DOHH2 (cell line): ENCODE results near the gene SLC43A2.

ENCODE experiments used
- H3F3A ChIP-seq: fragments of 200-600 bp; sonication (generic), shearing (Covaris generic); 2 replicates; pipeline ENCODE4 v1.6.0; 2016; ENCODE audit warnings: antibody characterized with exemption, mild to moderate bottlenecking; ENCODE audit not compliant: control insufficient read depth, insufficient read depth
- H3K27ac ChIP-seq: fragments of 200-600 bp; sonication (generic); 2 replicates; pipeline ENCODE4 v1.5.1; 2014; ENCODE audit warnings: low read depth, mild to moderate bottlenecking, low read length, moderate library complexity
- H3K27me3 ChIP-seq: fragments of 200-600 bp; sonication (generic); 2 replicates; pipeline ENCODE4 v1.6.1; 2014; ENCODE audit warnings: mild to moderate bottlenecking, low read length, mixed read lengths; ENCODE audit not compliant: control insufficient read depth
- H3K36me3 ChIP-seq: fragments of 200-600 bp; sonication (generic); 2 replicates; pipeline ENCODE4 v1.6.1; 2014; ENCODE audit warnings: mild to moderate bottlenecking, low read length, moderate library complexity, mixed read lengths; ENCODE audit not compliant: control insufficient read depth
- H3K4me1 ChIP-seq: fragments of 200-600 bp; sonication (generic); 2 replicates; pipeline ENCODE4 v1.6.1; 2014; ENCODE audit warnings: mild to moderate bottlenecking, low read length, mixed read lengths; ENCODE audit not compliant: control insufficient read depth
- H3K4me2 ChIP-seq: fragments of 200-600 bp; sonication (generic); 2 replicates; pipeline ENCODE4 v1.6.0; 2014; ENCODE audit warnings: mild to moderate bottlenecking, low read length, moderate library complexity
- H3K4me3 ChIP-seq: fragments of 200-600 bp; sonication (generic); 2 replicates; pipeline ENCODE4 v1.5.1; 2014; ENCODE audit warnings: mild to moderate bottlenecking, low read length, mixed read lengths
- H3K79me2 ChIP-seq: fragments of 200-600 bp; sonication (generic); 2 replicates; pipeline ENCODE4 v1.6.1; 2014; ENCODE audit warnings: mild to moderate bottlenecking, low read length, mixed read lengths; ENCODE audit not compliant: control insufficient read depth
- H3K9me2 ChIP-seq: fragments of 200-600 bp; sonication (generic); replicated peaks from 2 replicates; pipeline ENCODE4 v1.6.1; 2014; ENCODE audit warnings: mild to moderate bottlenecking, low read length, mixed read lengths; ENCODE audit not compliant: control insufficient read depth
- H3K9me3 ChIP-seq: fragments of 200-600 bp; sonication (generic); 2 replicates; pipeline ENCODE4 v1.6.1; 2014; ENCODE audit warnings: antibody characterized with exemption, low read length, mixed read lengths; ENCODE audit not compliant: control insufficient read depth, insufficient read depth
- H4K20me1 ChIP-seq: fragments of 200-600 bp; sonication (generic); 2 replicates; pipeline ENCODE4 v1.6.0; 2014; ENCODE audit warnings: low read depth, mild to moderate bottlenecking, antibody characterized with exemption, low read length, moderate library complexity; ENCODE audit not compliant: control insufficient read depth, insufficient read depth
- CTCF ChIP-seq: fragments of 200-600 bp; sonication (generic); IDR thresholded peaks from one replicate; pipeline ENCODE4 v1.5.1; 2014; ENCODE audit warnings: antibody characterized with exemption, mild to moderate bottlenecking, low read depth, low read length; ENCODE audit not compliant: poor library complexity, severe bottlenecking
- EZH2phosphoT487 ChIP-seq: fragments of 200-600 bp; sonication (generic); IDR thresholded peaks from 2 replicates; pipeline ENCODE4 v1.6.1; 2017; ENCODE audit warnings: borderline replicate concordance, mild to moderate bottlenecking, antibody characterized with exemption, low read length, moderate library complexity, mixed read lengths

The SLC43A2 gene

GRCh38 chr17:1548032-1548431, 80.6 kb downstream of the SLC43A2 start:
- Histone ChIP-seq H3K79me2 (peaks cover 2% of the 10 kb centered on the region), H3K9me3 (no peaks in the 10 kb centered on the region), H4K20me1 (no peaks in the 10 kb centered on the region), H3K9me2 (no peaks in the 10 kb centered on the region), H3K4me1 (no peaks in the 10 kb centered on the region), H3K27me3 (no peaks in the 10 kb centered on the region), H3K4me2 (no peak overlapping the region), H3K4me3 (no peak overlapping the region), H3K36me3 (peaks cover 65% of the 10 kb centered on the region), H3K27ac (no peak overlapping the region), H3F3A (no peaks in the 10 kb centered on the region)
- TF ChIP-seq EZH2phosphoT487 (no peak), CTCF (no peak)

GRCh38 chr17:1546292-1546922, 82.2 kb downstream of the SLC43A2 start:
- Histone ChIP-seq H4K20me1 (no peaks in the 10 kb centered on the region), H3K79me2 (no peaks in the 10 kb centered on the region; the same call in 1 of the 2 replicates), H3K4me1 (no peaks in the 10 kb centered on the region), H3K9me2 (no peaks in the 10 kb centered on the region), H3F3A (no peaks in the 10 kb centered on the region), H3K27me3 (no peaks in the 10 kb centered on the region), H3K4me3 (no peak overlapping the region), H3K4me2 (no peak overlapping the region), H3K27ac (no peak overlapping the region), H3K36me3 (peaks cover 64% of the 10 kb centered on the region), H3K9me3 (no peaks in the 10 kb centered on the region)
- no peak for TF ChIP-seq EZH2phosphoT487
- no peak for TF ChIP-seq CTCF

- TF ChIP-seq CTCF (no peak), EZH2phosphoT487 (no peak)
- no peak overlapping the region for H3K27ac ChIP-seq
Measured at GRCh38 chr17:1545618-1546017, 83.0 kb downstream of the SLC43A2 start.

More at GRCh38 chr17:1545618-1546017, 83.0 kb downstream of the SLC43A2 start:
- no peaks in the 10 kb centered on the region for H3K4me1 ChIP-seq
- H3K27me3 ChIP-seq: no peaks in the 10 kb centered on the region
- no peaks in the 10 kb centered on the region for H3K9me2 ChIP-seq
- no peaks in the 10 kb centered on the region for H3F3A ChIP-seq
- peaks cover 65% of the 10 kb centered on the region for H3K36me3 ChIP-seq
- H4K20me1 ChIP-seq: no peaks in the 10 kb centered on the region
- no peaks in the 10 kb centered on the region; the same call in 1 of the 2 replicates for H3K79me2 ChIP-seq
- no peaks in the 10 kb centered on the region for H3K9me3 ChIP-seq
- no peak overlapping the region for H3K4me2 ChIP-seq
- no peak overlapping the region for H3K4me3 ChIP-seq
